GM23248 (cell line): ENCODE data around the gene NHSL1. TPM values are rescaled to one million over a fixed set of nuclear protein-coding genes. Genes with fewer than 3 reads are reported as not detected.
A peak's percentile ranks its signal among the peaks of the same experiment; 100 is the strongest.

Experiments used
- DNase-seq: peaks from one replicate; pipeline ENCODE4 v3.0.0-alpha.2; 2015
- H2AFZ ChIP-seq: fragments of 200-600 bp; sonication (generic); 2 replicates; pipeline ENCODE4 v1.6.1; 2016; ENCODE audit warnings: antibody characterized with exemption
- H3F3A ChIP-seq: fragments of 200-600 bp; sonication (generic); 2 replicates; pipeline ENCODE4 v1.6.1; 2016; ENCODE audit warnings: mild to moderate bottlenecking, antibody characterized with exemption, mixed run types; ENCODE audit not compliant: insufficient read depth
- H3K27ac ChIP-seq: fragments of 200-600 bp; sonication (generic); 2 replicates; pipeline ENCODE4 v1.5.1; 2016; ENCODE audit warnings: mild to moderate bottlenecking
- H3K27me3 ChIP-seq: fragments of 200-600 bp; sonication (generic); replicated peaks from 2 replicates; pipeline ENCODE4 v1.6.1; 2016; ENCODE audit warnings: mild to moderate bottlenecking; ENCODE audit not compliant: insufficient read depth
- H3K36me3 ChIP-seq: fragments of 200-600 bp; sonication (generic); 2 replicates; pipeline ENCODE4 v1.6.1; 2016; ENCODE audit warnings: low read depth, mild to moderate bottlenecking
- H3K4me1 ChIP-seq: fragments of 200-600 bp; sonication (generic); 2 replicates; pipeline ENCODE4 v1.6.1; 2016; ENCODE audit warnings: mild to moderate bottlenecking; ENCODE audit not compliant: insufficient read depth
- H3K4me2 ChIP-seq: fragments of 200-600 bp; sonication (generic); one replicate; pipeline ENCODE4 v1.6.1; 2016; ENCODE audit warnings: mild to moderate bottlenecking; ENCODE audit not compliant: unreplicated experiment
- H3K4me3 ChIP-seq: fragments of 200-600 bp; sonication (generic); 2 replicates; pipeline ENCODE4 v1.5.1; 2016; ENCODE audit warnings: mild to moderate bottlenecking
- H3K79me2 ChIP-seq: fragments of 200-600 bp; sonication (generic); 2 replicates; pipeline ENCODE4 v1.6.1; 2016; ENCODE audit warnings: mild to moderate bottlenecking; ENCODE audit not compliant: insufficient read depth
- H3K9ac ChIP-seq: fragments of 200-600 bp; sonication (generic); 2 replicates; pipeline ENCODE4 v1.6.1; 2016; ENCODE audit warnings: mild to moderate bottlenecking
- H3K9me2 ChIP-seq: fragments of 200-600 bp; sonication (generic); 2 replicates; pipeline ENCODE4 v1.6.1; 2016; ENCODE audit warnings: mixed run types, mild to moderate bottlenecking, moderate library complexity; ENCODE audit not compliant: insufficient read depth
- H3K9me3 ChIP-seq: fragments of 200-600 bp; sonication (generic); one replicate; pipeline ENCODE4 v1.6.1; 2017; ENCODE audit warnings: low read depth
- H4K20me1 ChIP-seq: fragments of 200-600 bp; sonication (generic); 2 replicates; pipeline ENCODE4 v1.6.0; 2016; ENCODE audit not compliant: insufficient read depth
- EZH2 ChIP-seq: fragments of 200-600 bp; sonication (generic); IDR thresholded peaks from 2 replicates; pipeline ENCODE4 v1.6.1; 2018; ENCODE audit warnings: antibody characterized with exemption, mild to moderate bottlenecking; ENCODE audit not compliant: insufficient read depth, poor library complexity, severe bottlenecking
- EZH2phosphoT487 ChIP-seq: fragments of 200-600 bp; sonication (generic); IDR thresholded peaks from 2 replicates; pipeline ENCODE4 v1.6.1; 2018; ENCODE audit warnings: antibody characterized with exemption, moderate library complexity, mild to moderate bottlenecking, low read depth; ENCODE audit not compliant: insufficient read depth
- WGBS, 2 experiments: methylation state at CpG; one replicate each; pipeline ENCODE4 v1.1.6; 2015 to 2017; ENCODE audit warnings: low lambda C conversion rate in 2 of 2, low coverage in 1 of 2; ENCODE audit errors: missing lambda C conversion rate in 2 of 2; 5-methylcytosine and 5-hydroxymethylcytosine counted together
- in situ Hi-C: fragments of 300-500 bp; cut with MboI; formaldehyde crosslinking; loops from 2 replicates; pipeline ENCODE4 v1.15.0; 2020
- polyA plus RNA-seq: library from polyadenylated mRNA; unstranded; fragments of >200 nt; fragmentation: Nextera tagmentation; extraction: Ambion mirVana; gene quantifications from 2 replicates; pipeline ENCODE4 v1.2.1, GENCODE V29; 2016
- total RNA-seq: library from RNA; depleted of rRNA; stranded (reverse); fragments of >200 nt; shearing (Covaris generic); gene quantifications from 2 replicates; pipeline ENCODE4 v1.2.3, GENCODE V29; 2014

NHSL1 gene
- total and polyA plus RNA-seq, 2 experiments from 2014 or later = 3.3 to 9.4 TPM

- H3K9ac ChIP-seq = no peak overlapping the region
- H3K79me2 ChIP-seq = no peaks in the 10 kb centered on the region
- H3K4me1 ChIP-seq = no peaks in the 10 kb centered on the region
- TF ChIP-seq EZH2phosphoT487 (no peak), EZH2 (no peak)
- in situ Hi-C loops = no loop called here
- no peaks in the 10 kb centered on the region for H3K36me3 ChIP-seq
- 97 to 100% methylated on average over 3 to 4 of the region's 4 CpGs for WGBS, 2 experiments
- H3K27me3 ChIP-seq = no peaks in the 10 kb centered on the region
- no peak overlapping the region for H3K27ac ChIP-seq
- H3F3A ChIP-seq = no peaks in the 10 kb centered on the region
- no peaks in the 10 kb centered on the region for H3K9me2 ChIP-seq
- H3K9me3 ChIP-seq = no peaks in the 10 kb centered on the region
- H3K4me2 ChIP-seq = no peak overlapping the region
- H3K4me3 ChIP-seq = no peak overlapping the region
- no peaks in the 10 kb centered on the region for H4K20me1 ChIP-seq
- no peak overlapping the region for H2AFZ ChIP-seq
- no peak for DNase-seq
Observed at GRCh38 chr6:138477913-138478539, 21.3 kb downstream of the NHSL1 start.

GRCh38 chr6:138476116-138476515 lies 23.2 kb downstream of the NHSL1 start:
- Histone ChIP-seq H3K27me3 (no peaks in the 10 kb centered on the region), H3K9ac (no peak overlapping the region), H3K4me1 (no peaks in the 10 kb centered on the region), H3K9me3 (no peaks in the 10 kb centered on the region), H3K4me2 (no peak overlapping the region), H3F3A (no peaks in the 10 kb centered on the region), H3K9me2 (no peaks in the 10 kb centered on the region), H4K20me1 (no peaks in the 10 kb centered on the region), H3K36me3 (no peaks in the 10 kb centered on the region), H3K79me2 (no peaks in the 10 kb centered on the region), H3K27ac (no peak overlapping the region), H2AFZ (no peak overlapping the region), H3K4me3 (no peak overlapping the region)
- in situ Hi-C loops = no loop called here
- TF ChIP-seq EZH2phosphoT487 (no peak), EZH2 (no peak)
- DNase-seq = no peak

- H3K4me2 ChIP-seq = no peak overlapping the region
- in situ Hi-C loops = no loop called here
Observed at GRCh38 chr6:138473144-138473543, 26.1 kb downstream of the NHSL1 start.

GRCh38 chr6:138468320-138469015 lies 30.8 kb downstream of the NHSL1 start:
- in situ Hi-C loops = no loop called here
- Histone ChIP-seq H3F3A (peaks cover 18% of the 10 kb centered on the region), H3K9me2 (no peaks in the 10 kb centered on the region), H3K4me1 (peaks cover 14% of the 10 kb centered on the region), H3K4me2 (no peak overlapping the region), H3K79me2 (no peaks in the 10 kb centered on the region), H3K9ac (no peak overlapping the region), H3K27ac (no peak overlapping the region), H3K9me3 (no peaks in the 10 kb centered on the region), H3K27me3 (no peaks in the 10 kb centered on the region), H3K36me3 (no peaks in the 10 kb centered on the region), H4K20me1 (no peaks in the 10 kb centered on the region), H2AFZ (no peak overlapping the region), H3K4me3 (no peak overlapping the region)
- 79 to 83% methylated on average over 9 of the region's 9 CpGs for WGBS, 2 experiments
- DNase-seq = peak; percentile 66
- no peak for TF ChIP-seq EZH2phosphoT487
- no peak for TF ChIP-seq EZH2

More at GRCh38 chr6:138473144-138473543, 26.1 kb downstream of the NHSL1 start:
- Histone ChIP-seq H3K9me2 (no peaks in the 10 kb centered on the region), H3K36me3 (no peaks in the 10 kb centered on the region), H3K79me2 (no peaks in the 10 kb centered on the region), H3K9me3 (no peaks in the 10 kb centered on the region), H3K4me3 (no peak overlapping the region), H3K9ac (no peak overlapping the region), H3F3A (peaks cover 4% of the 10 kb centered on the region; the same call in 1 of the 2 replicates), H3K4me1 (no peaks in the 10 kb centered on the region), H3K27me3 (no peaks in the 10 kb centered on the region), H3K27ac (no peak overlapping the region), H2AFZ (no peak overlapping the region), H4K20me1 (no peaks in the 10 kb centered on the region)
- no peak for TF ChIP-seq EZH2
- no peak for TF ChIP-seq EZH2phosphoT487
- WGBS, 2 experiments = 92 to 94% methylated on average over 9 of the region's 9 CpGs
- DNase-seq = no peak
